Measurements from ENCODE around the gene ACADS.

The ACADS gene

GRCh38 chr12:120767071-120768024 lies 41.7 kb downstream of the ACADS start:
- Histone ChIP-seq H3K4ac (ENCODE audit: low read depth, low read length) (no peak overlapping the region), H3K23ac (ENCODE audit: low read length) (no peak overlapping the region), H4K8ac (ENCODE audit: low read depth, low read length) (no peak overlapping the region), H2AK5ac (ENCODE audit: low read length) (no peak overlapping the region), H3K79me1 (ENCODE audit: low read length) (no peaks in the 10 kb centered on the region), H3K9ac (ENCODE audit: low read length) (no peak overlapping the region), H4K5ac (ENCODE audit: low read length) (no peak overlapping the region), H2BK120ac (ENCODE audit: low read depth, low read length) (no peak overlapping the region), H3K4me3 (ENCODE audit: low read length) (no peak overlapping the region), H3K18ac (ENCODE audit: low read length) (no peak overlapping the region), H3K27ac (ENCODE audit: low read depth, low read length) (no peak overlapping the region), H2BK5ac (ENCODE audit: low read length) (no peak overlapping the region), H3K79me2 (ENCODE audit: control insufficient read depth, insufficient read depth, low read length) (no peaks in the 10 kb centered on the region), H3K4me2 (ENCODE audit: low read length) (no peak overlapping the region), H3K4me1 (ENCODE audit: control insufficient read depth, low read depth, low read length) (no peaks in the 10 kb centered on the region), H2BK15ac (replicated peaks; ENCODE audit: low read depth) (no peak overlapping the region), H3K27me3 (ENCODE audit: insufficient read depth, low read length, poor library complexity) (no peaks in the 10 kb centered on the region), H3K56ac (ENCODE audit: low read length) (no peak overlapping the region), H3K36me3 (ENCODE audit: control insufficient read depth, insufficient read depth, low read length) (peaks cover 7% of the 10 kb centered on the region)
- no CpG with 5 or more reads among the region's 11 CpGs for WGBS (ENCODE audit: extremely low coverage, insufficient coverage, low lambda C conversion rate)
- DNase-seq, result no peak

- Histone ChIP-seq H2BK120ac (ENCODE audit: low read depth, low read length) (no peak overlapping the region), H3K27ac (ENCODE audit: low read depth, low read length) (no peak overlapping the region), H3K4me3 (ENCODE audit: low read length) (no peak overlapping the region), H3K79me2 (ENCODE audit: control insufficient read depth, insufficient read depth, low read length) (no peaks in the 10 kb centered on the region), H4K5ac (ENCODE audit: low read length) (no peak overlapping the region), H3K4me1 (ENCODE audit: control insufficient read depth, low read depth, low read length) (no peaks in the 10 kb centered on the region), H2BK5ac (ENCODE audit: low read length) (no peak overlapping the region), H3K18ac (ENCODE audit: low read length) (no peak overlapping the region), H3K23ac (ENCODE audit: low read length) (no peak overlapping the region), H3K36me3 (ENCODE audit: control insufficient read depth, insufficient read depth, low read length) (peaks cover 5% of the 10 kb centered on the region), H3K79me1 (ENCODE audit: low read length) (no peaks in the 10 kb centered on the region), H4K8ac (ENCODE audit: low read depth, low read length) (no peak overlapping the region), H2AK5ac (ENCODE audit: low read length) (no peak overlapping the region), H3K27me3 (ENCODE audit: insufficient read depth, low read length, poor library complexity) (no peaks in the 10 kb centered on the region), H3K4me2 (ENCODE audit: low read length) (no peak overlapping the region), H2BK15ac (replicated peaks; ENCODE audit: low read depth) (no peak overlapping the region), H3K56ac (ENCODE audit: low read length) (no peak overlapping the region), H3K4ac (ENCODE audit: low read depth, low read length) (no peak overlapping the region), H3K9ac (ENCODE audit: low read length) (no peak overlapping the region)
- WGBS (ENCODE audit: extremely low coverage, insufficient coverage, low lambda C conversion rate), result no CpG with 5 or more reads among the region's 11 CpGs
- no peak for DNase-seq
These were observed 45.5 kb downstream of the ACADS start for GRCh38 chr12:120771097-120771496.

- no peak overlapping the region for H4K8ac ChIP-seq (ENCODE audit: low read depth, low read length)
- no peaks in the 10 kb centered on the region for H3K79me2 ChIP-seq (ENCODE audit: control insufficient read depth, insufficient read depth, low read length)
- no peak overlapping the region for H3K4me3 ChIP-seq (ENCODE audit: low read length)
- no peak overlapping the region for H4K5ac ChIP-seq (ENCODE audit: low read length)
- H3K4me1 ChIP-seq (ENCODE audit: control insufficient read depth, low read depth, low read length), result no peaks in the 10 kb centered on the region
- DNase-seq, result no peak
- H3K27ac ChIP-seq (ENCODE audit: low read depth, low read length), result no peak overlapping the region
- no peak overlapping the region for H2BK5ac ChIP-seq (ENCODE audit: low read length)
- WGBS (ENCODE audit: extremely low coverage, insufficient coverage, low lambda C conversion rate), result no CpG with 5 or more reads among the region's 7 CpGs
- H3K9ac ChIP-seq (ENCODE audit: low read length), result no peak overlapping the region
- H2AK5ac ChIP-seq (ENCODE audit: low read length), result no peak overlapping the region
- H3K18ac ChIP-seq (ENCODE audit: low read length), result no peak overlapping the region
- no peaks in the 10 kb centered on the region for H3K79me1 ChIP-seq (ENCODE audit: low read length)
- no peak overlapping the region for H3K56ac ChIP-seq (ENCODE audit: low read length)
- no peak overlapping the region for H3K4me2 ChIP-seq (ENCODE audit: low read length)
- no peak overlapping the region for H2BK120ac ChIP-seq (ENCODE audit: low read depth, low read length)
- H3K23ac ChIP-seq (ENCODE audit: low read length), result no peak overlapping the region
- H3K36me3 ChIP-seq (ENCODE audit: control insufficient read depth, insufficient read depth, low read length), result no peaks in the 10 kb centered on the region
- no peak overlapping the region for H2BK15ac ChIP-seq (replicated peaks; ENCODE audit: low read depth)
- H3K4ac ChIP-seq (ENCODE audit: low read depth, low read length), result no peak overlapping the region
- no peaks in the 10 kb centered on the region for H3K27me3 ChIP-seq (ENCODE audit: insufficient read depth, low read length, poor library complexity)
These were observed 48.7 kb downstream of the ACADS start for GRCh38 chr12:120774169-120774916.

GRCh38 chr12:120775862-120776552 lies 50.4 kb downstream of the ACADS start:
- no peak overlapping the region for H3K9ac ChIP-seq (ENCODE audit: low read length)
- H2BK5ac ChIP-seq (ENCODE audit: low read length), result no peak overlapping the region
- no peak overlapping the region for H3K27ac ChIP-seq (ENCODE audit: low read depth, low read length)
- no peak overlapping the region for H3K4me3 ChIP-seq (ENCODE audit: low read length)
- no peak overlapping the region for H2BK120ac ChIP-seq (ENCODE audit: low read depth, low read length)
- H3K23ac ChIP-seq (ENCODE audit: low read length), result no peak overlapping the region
- H3K4me2 ChIP-seq (ENCODE audit: low read length), result no peak overlapping the region
- no peak overlapping the region for H3K18ac ChIP-seq (ENCODE audit: low read length)
- DNase-seq, result no peak
- no CpG with 5 or more reads among the region's 7 CpGs for WGBS (ENCODE audit: extremely low coverage, insufficient coverage, low lambda C conversion rate)
- H3K27me3 ChIP-seq (ENCODE audit: insufficient read depth, low read length, poor library complexity), result no peaks in the 10 kb centered on the region
- no peak overlapping the region for H2BK15ac ChIP-seq (replicated peaks; ENCODE audit: low read depth)
- no peaks in the 10 kb centered on the region for H3K79me1 ChIP-seq (ENCODE audit: low read length)
- no peak overlapping the region for H4K5ac ChIP-seq (ENCODE audit: low read length)
- no peaks in the 10 kb centered on the region for H3K79me2 ChIP-seq (ENCODE audit: control insufficient read depth, insufficient read depth, low read length)
- H4K8ac ChIP-seq (ENCODE audit: low read depth, low read length), result no peak overlapping the region
- H3K56ac ChIP-seq (ENCODE audit: low read length), result no peak overlapping the region
- no peaks in the 10 kb centered on the region for H3K4me1 ChIP-seq (ENCODE audit: control insufficient read depth, low read depth, low read length)
- no peak overlapping the region for H3K4ac ChIP-seq (ENCODE audit: low read depth, low read length)
- no peaks in the 10 kb centered on the region for H3K36me3 ChIP-seq (ENCODE audit: control insufficient read depth, insufficient read depth, low read length)
- H2AK5ac ChIP-seq (ENCODE audit: low read length), result no peak overlapping the region

- no peaks in the 10 kb centered on the region for H3K79me1 ChIP-seq (ENCODE audit: low read length)
- no peak overlapping the region for H3K4me2 ChIP-seq (ENCODE audit: low read length)
These were observed 57.6 kb downstream of the ACADS start for GRCh38 chr12:120783197-120783596.

More at GRCh38 chr12:120783197-120783596, 57.6 kb downstream of the ACADS start:
- Histone ChIP-seq H3K9ac (ENCODE audit: low read length) (no peak overlapping the region), H4K8ac (ENCODE audit: low read depth, low read length) (no peak overlapping the region), H4K5ac (ENCODE audit: low read length) (no peak overlapping the region), H3K36me3 (ENCODE audit: control insufficient read depth, insufficient read depth, low read length) (no peaks in the 10 kb centered on the region), H2BK5ac (ENCODE audit: low read length) (no peak overlapping the region), H3K27ac (ENCODE audit: low read depth, low read length) (no peak overlapping the region), H2AK5ac (ENCODE audit: low read length) (no peak overlapping the region), H3K4me3 (ENCODE audit: low read length) (no peak overlapping the region), H2BK120ac (ENCODE audit: low read depth, low read length) (no peak overlapping the region), H3K79me2 (ENCODE audit: control insufficient read depth, insufficient read depth, low read length) (no peaks in the 10 kb centered on the region), H3K23ac (ENCODE audit: low read length) (no peak overlapping the region), H2BK15ac (replicated peaks; ENCODE audit: low read depth) (no peak overlapping the region), H3K4ac (ENCODE audit: low read depth, low read length) (no peak overlapping the region), H3K18ac (ENCODE audit: low read length) (no peak overlapping the region), H3K4me1 (ENCODE audit: control insufficient read depth, low read depth, low read length) (no peaks in the 10 kb centered on the region), H3K27me3 (ENCODE audit: insufficient read depth, low read length, poor library complexity) (no peaks in the 10 kb centered on the region), H3K56ac (ENCODE audit: low read length) (no peak overlapping the region)
- DNase-seq, result no peak
- WGBS (ENCODE audit: extremely low coverage, insufficient coverage, low lambda C conversion rate), result no CpG with 5 or more reads among the region's 6 CpGs
